WTC11 (cell line): ENCODE data around the gene WHAMM. TPM values are rescaled to one million over a fixed set of nuclear protein-coding genes. Genes with fewer than 3 reads are reported as not detected.

Experiments
- ATAC-seq: fragments of 200-7000 bp; cut with Tn5 transposase; 2 replicates; pipeline ENCODE4 v1.10.0; 2021; ENCODE audit warnings: mild to moderate bottlenecking, moderate library complexity
- CTCF ChIA-PET: fragments of 300-600 bp; sonication (Branson Sonifier 250); formaldehyde crosslinking; loops from one replicate; lab custom pipeline; 2021; ENCODE audit warnings: antibody characterized with exemption; lab: Charles Lee
- POLR2A ChIA-PET: fragments of 350-600 bp; sonication (Branson Sonifier 250); formaldehyde crosslinking; loops from one replicate; lab custom pipeline; 2021; ENCODE audit warnings: antibody characterized with exemption; lab: Charles Lee
- DNase-seq: peaks from one replicate; pipeline ENCODE4 v3.0.0; 2021; ENCODE audit warnings: low spot score
- H3K27ac Mint-ChIP-seq: 2 replicates; pipeline ENCODE4 v1.8.0; 2021; ENCODE audit warnings: mixed read lengths
- H3K27me3 Mint-ChIP-seq: 2 replicates; pipeline ENCODE4 v1.8.0; 2021; ENCODE audit warnings: low read depth, mild to moderate bottlenecking, moderate library complexity, mixed read lengths
- H3K36me3 Mint-ChIP-seq: 2 replicates; pipeline ENCODE4 v1.8.0; 2021; ENCODE audit warnings: mixed read lengths
- H3K4me1 Mint-ChIP-seq: 2 replicates; pipeline ENCODE4 v1.8.0; 2022; ENCODE audit warnings: mixed read lengths
- H3K4me3 Mint-ChIP-seq: 2 replicates; pipeline ENCODE4 v1.8.0; 2021; ENCODE audit warnings: mild to moderate bottlenecking, moderate library complexity, mixed read lengths
- H3K9me3 Mint-ChIP-seq: 2 replicates; pipeline ENCODE4 v1.8.0; 2021; ENCODE audit warnings: mixed read lengths
- ATF2 ChIP-seq: sonication (generic); formaldehyde crosslinking; IDR thresholded peaks from 2 replicates; pipeline ENCODE4 v1.8.1; 2022; ENCODE audit warnings: low read depth, missing genetic modification reagents, borderline replicate concordance
- CREB1 ChIP-seq: sonication (generic); formaldehyde crosslinking; IDR thresholded peaks from 2 replicates; pipeline ENCODE4 v1.8.0; 2023; ENCODE audit warnings: mild to moderate bottlenecking, missing genetic modification reagents
- EMX1 ChIP-seq: fragments of 250-450 bp; sonication (Bioruptor Pico); IDR thresholded peaks from 2 replicates; pipeline ENCODE4 v1.8.0; 2021; ENCODE audit warnings: mild to moderate bottlenecking
- ESRRA ChIP-seq: sonication (generic); formaldehyde crosslinking; IDR thresholded peaks from 2 replicates; pipeline ENCODE4 v1.8.1; 2022; ENCODE audit warnings: mild to moderate bottlenecking, missing genetic modification reagents, borderline replicate concordance
- FOXP1 ChIP-seq: sonication (generic); formaldehyde crosslinking; IDR thresholded peaks from 2 replicates; pipeline ENCODE4 v1.8.0; 2022; ENCODE audit warnings: missing genetic modification reagents, mild to moderate bottlenecking, moderate library complexity, borderline replicate concordance
- GABPB1 ChIP-seq: sonication (generic); formaldehyde crosslinking; IDR thresholded peaks from 2 replicates; pipeline ENCODE4 v1.8.1; 2023; ENCODE audit warnings: mild to moderate bottlenecking, missing genetic modification reagents
- GRHL2 ChIP-seq: fragments of 250-450 bp; sonication (Bioruptor Pico); IDR thresholded peaks from 2 replicates; pipeline ENCODE4 v1.8.0; 2022; ENCODE audit warnings: mild to moderate bottlenecking, moderate library complexity; ENCODE audit not compliant: insufficient replicate concordance, severe bottlenecking
- HMGA2 ChIP-seq: fragments of 250-450 bp; sonication (Bioruptor Pico); IDR thresholded peaks from 2 replicates; pipeline ENCODE4 v1.4.0; 2021; ENCODE audit warnings: mild to moderate bottlenecking, moderate library complexity
- JUN ChIP-seq: sonication (generic); formaldehyde crosslinking; IDR thresholded peaks from 2 replicates; pipeline ENCODE4 v1.8.0; 2023; ENCODE audit warnings: mild to moderate bottlenecking, missing genetic modification reagents
- NFYB ChIP-seq: sonication (generic); formaldehyde crosslinking; conservative IDR thresholded peaks from 2 replicates; pipeline ENCODE4 v1.8.0; 2022; ENCODE audit warnings: low read depth, missing genetic modification reagents
- OVOL2 ChIP-seq: fragments of 250-450 bp; sonication (Bioruptor Pico); IDR thresholded peaks from 2 replicates; pipeline ENCODE4 v1.9.0; 2021; ENCODE audit warnings: mild to moderate bottlenecking, borderline replicate concordance
- PRRX2 ChIP-seq: fragments of 250-450 bp; sonication (Bioruptor Pico); IDR thresholded peaks from 2 replicates; pipeline ENCODE4 v1.8.0; 2021; ENCODE audit warnings: mild to moderate bottlenecking
- RORB ChIP-seq: fragments of 250-450 bp; sonication (Bioruptor Pico); IDR thresholded peaks from 2 replicates; pipeline ENCODE4 v1.9.0; 2021; ENCODE audit warnings: mild to moderate bottlenecking
- SMAD3 ChIP-seq: sonication (generic); formaldehyde crosslinking; IDR thresholded peaks from 2 replicates; pipeline ENCODE4 v1.8.0; 2022; ENCODE audit warnings: missing genetic modification reagents, mild to moderate bottlenecking, borderline replicate concordance
- STAT6 ChIP-seq: sonication (generic); formaldehyde crosslinking; conservative IDR thresholded peaks from 2 replicates; pipeline ENCODE4 v1.8.1; 2023; ENCODE audit warnings: mild to moderate bottlenecking, low read depth, missing genetic modification reagents, moderate library complexity
- TEAD1 ChIP-seq: sonication (generic); formaldehyde crosslinking; IDR thresholded peaks from 2 replicates; pipeline ENCODE4 v1.8.0; 2022; ENCODE audit warnings: mild to moderate bottlenecking, missing genetic modification reagents
- TEAD4 ChIP-seq: sonication (generic); formaldehyde crosslinking; IDR thresholded peaks from 2 replicates; pipeline ENCODE4 v1.8.0; 2022; ENCODE audit warnings: mild to moderate bottlenecking, missing genetic modification reagents
- ZMAT4 ChIP-seq: fragments of 250-450 bp; sonication (Bioruptor Pico); IDR thresholded peaks from 2 replicates; pipeline ENCODE4 v1.9.0; 2021; ENCODE audit warnings: mild to moderate bottlenecking
- ZNF317 ChIP-seq: sonication (generic); formaldehyde crosslinking; IDR thresholded peaks from 2 replicates; pipeline ENCODE4 v1.8.1; 2023; ENCODE audit warnings: low read depth, mild to moderate bottlenecking, moderate library complexity, missing genetic modification reagents, borderline replicate concordance
- total RNA-seq: library from RNA; stranded (reverse); gene quantifications from 3 replicates; pipeline ENCODE4 v1.2.3, GENCODE V29; 2021
- TF ChIP-seq, protein P1 (sequence below): fragments of 250-450 bp; sonication (Bioruptor Pico); IDR thresholded peaks from 2 replicates; pipeline ENCODE4 v1.8.0; 2021; ENCODE audit warnings: mild to moderate bottlenecking
- TF ChIP-seq, protein P2 (sequence below): fragments of 200-600 bp; IDR thresholded peaks from 2 replicates; pipeline ENCODE4 v1.8.0; 2022; ENCODE audit warnings: antibody characterized with exemption
- TF ChIP-seq, protein P3 (sequence below): fragments of 250-450 bp; sonication (Bioruptor Pico); IDR thresholded peaks from 2 replicates; pipeline ENCODE4 v2.1.2; 2022; ENCODE audit warnings: mild to moderate bottlenecking, moderate library complexity
- TF ChIP-seq, protein P4 (sequence below): sonication (generic); formaldehyde crosslinking; IDR thresholded peaks from 2 replicates; pipeline ENCODE4 v1.8.1; 2023; ENCODE audit warnings: mild to moderate bottlenecking, missing genetic modification reagents

WHAMM gene
- total RNA-seq, 1 experiment from 2014 or later, result 3.2 TPM

- TF ChIP-seq ZNF317 (no peak), JUN (CRISPR knock-in tag) (no peak), SMAD3 (CRISPR knock-in tag) (no peak), EMX1 (CRISPR knock-in tag) (no peak), RORB (CRISPR knock-in tag) (no peak)
- TF ChIP-seq, protein P1, sequence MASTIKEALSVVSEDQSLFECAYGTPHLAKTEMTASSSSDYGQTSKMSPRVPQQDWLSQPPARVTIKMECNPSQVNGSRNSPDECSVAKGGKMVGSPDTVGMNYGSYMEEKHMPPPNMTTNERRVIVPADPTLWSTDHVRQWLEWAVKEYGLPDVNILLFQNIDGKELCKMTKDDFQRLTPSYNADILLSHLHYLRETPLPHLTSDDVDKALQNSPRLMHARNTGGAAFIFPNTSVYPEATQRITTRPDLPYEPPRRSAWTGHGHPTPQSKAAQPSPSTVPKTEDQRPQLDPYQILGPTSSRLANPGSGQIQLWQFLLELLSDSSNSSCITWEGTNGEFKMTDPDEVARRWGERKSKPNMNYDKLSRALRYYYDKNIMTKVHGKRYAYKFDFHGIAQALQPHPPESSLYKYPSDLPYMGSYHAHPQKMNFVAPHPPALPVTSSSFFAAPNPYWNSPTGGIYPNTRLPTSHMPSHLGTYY (CRISPR knock-in tag), result no peak
Observed at GRCh38 chr15:82781349-82781748, 28.1 kb upstream of the WHAMM start (continued).

- TF ChIP-seq, protein P2, sequence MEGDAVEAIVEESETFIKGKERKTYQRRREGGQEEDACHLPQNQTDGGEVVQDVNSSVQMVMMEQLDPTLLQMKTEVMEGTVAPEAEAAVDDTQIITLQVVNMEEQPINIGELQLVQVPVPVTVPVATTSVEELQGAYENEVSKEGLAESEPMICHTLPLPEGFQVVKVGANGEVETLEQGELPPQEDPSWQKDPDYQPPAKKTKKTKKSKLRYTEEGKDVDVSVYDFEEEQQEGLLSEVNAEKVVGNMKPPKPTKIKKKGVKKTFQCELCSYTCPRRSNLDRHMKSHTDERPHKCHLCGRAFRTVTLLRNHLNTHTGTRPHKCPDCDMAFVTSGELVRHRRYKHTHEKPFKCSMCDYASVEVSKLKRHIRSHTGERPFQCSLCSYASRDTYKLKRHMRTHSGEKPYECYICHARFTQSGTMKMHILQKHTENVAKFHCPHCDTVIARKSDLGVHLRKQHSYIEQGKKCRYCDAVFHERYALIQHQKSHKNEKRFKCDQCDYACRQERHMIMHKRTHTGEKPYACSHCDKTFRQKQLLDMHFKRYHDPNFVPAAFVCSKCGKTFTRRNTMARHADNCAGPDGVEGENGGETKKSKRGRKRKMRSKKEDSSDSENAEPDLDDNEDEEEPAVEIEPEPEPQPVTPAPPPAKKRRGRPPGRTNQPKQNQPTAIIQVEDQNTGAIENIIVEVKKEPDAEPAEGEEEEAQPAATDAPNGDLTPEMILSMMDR, result no peak
- TF ChIP-seq SMAD3 (CRISPR knock-in tag), result no peak
- TF ChIP-seq STAT6 (CRISPR knock-in tag), result no peak
- TF ChIP-seq CREB1 (CRISPR knock-in tag), result no peak
- TF ChIP-seq, protein P3, sequence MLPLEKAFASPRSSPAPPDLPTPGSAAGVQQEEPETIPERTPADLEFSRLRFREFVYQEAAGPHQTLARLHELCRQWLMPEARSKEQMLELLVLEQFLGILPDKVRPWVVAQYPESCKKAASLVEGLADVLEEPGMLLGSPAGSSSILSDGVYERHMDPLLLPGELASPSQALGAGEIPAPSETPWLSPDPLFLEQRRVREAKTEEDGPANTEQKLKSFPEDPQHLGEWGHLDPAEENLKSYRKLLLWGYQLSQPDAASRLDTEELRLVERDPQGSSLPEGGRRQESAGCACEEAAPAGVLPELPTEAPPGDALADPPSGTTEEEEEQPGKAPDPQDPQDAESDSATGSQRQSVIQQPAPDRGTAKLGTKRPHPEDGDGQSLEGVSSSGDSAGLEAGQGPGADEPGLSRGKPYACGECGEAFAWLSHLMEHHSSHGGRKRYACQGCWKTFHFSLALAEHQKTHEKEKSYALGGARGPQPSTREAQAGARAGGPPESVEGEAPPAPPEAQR (CRISPR knock-in tag), result no peak
- TF ChIP-seq GABPB1, result no peak
- no peak for TF ChIP-seq TEAD4 (CRISPR knock-in tag)
Observed at GRCh38 chr15:82788496-82788895, 20.9 kb upstream of the WHAMM start.

DNA sequence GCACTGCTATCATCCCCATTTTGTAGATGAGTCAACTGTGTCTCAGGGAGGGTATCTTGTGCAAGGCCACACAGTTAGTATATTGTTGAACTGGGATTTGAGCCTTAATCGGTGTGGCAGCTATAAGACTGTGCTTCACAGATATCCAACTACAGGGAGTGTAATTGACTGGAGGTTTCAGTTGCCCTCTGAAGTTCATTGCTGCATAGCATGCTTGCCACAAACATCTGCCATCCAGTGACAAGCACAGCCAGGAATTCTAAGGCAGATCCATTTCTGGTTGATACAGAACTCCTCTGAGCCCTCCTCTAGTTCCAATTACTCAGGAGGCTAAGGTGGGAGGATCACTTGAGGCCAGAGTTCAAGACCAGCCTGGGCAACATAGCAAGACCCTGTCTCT is 19.9 kb upstream of the WHAMM start:
- no peak overlapping the region for H3K27ac Mint-ChIP-seq
- H3K27me3 Mint-ChIP-seq, result peaks cover 20% of the 10 kb centered on the region
- ATAC-seq (no peak), DNase-seq (no peak)
- H3K4me3 Mint-ChIP-seq, result no peak overlapping the region
- peaks cover 11% of the 10 kb centered on the region for H3K9me3 Mint-ChIP-seq
- ChIA-PET CTCF (no interaction called here), POLR2A (no interaction called here)
- H3K4me1 Mint-ChIP-seq, result no peaks in the 10 kb centered on the region
- no peak for TF ChIP-seq PRRX2 (CRISPR knock-in tag)
- TF ChIP-seq ZMAT4 (CRISPR knock-in tag), result no peak
- no peak for TF ChIP-seq HMGA2 (CRISPR knock-in tag)
- no peak for TF ChIP-seq ZNF317
- TF ChIP-seq ESRRA, result no peak
- TF ChIP-seq GABPB1, result no peak
- no peak for TF ChIP-seq GRHL2 (CRISPR knock-in tag)
- no peak for TF ChIP-seq ATF2 (CRISPR knock-in tag)
- no peak for TF ChIP-seq TEAD1 (CRISPR knock-in tag)
- no peak for TF ChIP-seq OVOL2 (CRISPR knock-in tag)
- TF ChIP-seq FOXP1 (CRISPR knock-in tag), result no peak
- TF ChIP-seq NFYB (CRISPR knock-in tag), result no peak
- no peak for TF ChIP-seq JUN (CRISPR knock-in tag)
- TF ChIP-seq, protein P4, sequence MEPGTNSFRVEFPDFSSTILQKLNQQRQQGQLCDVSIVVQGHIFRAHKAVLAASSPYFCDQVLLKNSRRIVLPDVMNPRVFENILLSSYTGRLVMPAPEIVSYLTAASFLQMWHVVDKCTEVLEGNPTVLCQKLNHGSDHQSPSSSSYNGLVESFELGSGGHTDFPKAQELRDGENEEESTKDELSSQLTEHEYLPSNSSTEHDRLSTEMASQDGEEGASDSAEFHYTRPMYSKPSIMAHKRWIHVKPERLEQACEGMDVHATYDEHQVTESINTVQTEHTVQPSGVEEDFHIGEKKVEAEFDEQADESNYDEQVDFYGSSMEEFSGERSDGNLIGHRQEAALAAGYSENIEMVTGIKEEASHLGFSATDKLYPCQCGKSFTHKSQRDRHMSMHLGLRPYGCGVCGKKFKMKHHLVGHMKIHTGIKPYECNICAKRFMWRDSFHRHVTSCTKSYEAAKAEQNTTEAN (CRISPR knock-in tag), result no peak
- no peaks in the 10 kb centered on the region for H3K36me3 Mint-ChIP-seq

More at GRCh38 chr15:82788496-82788895, 20.9 kb upstream of the WHAMM start:
- H3K4me3 Mint-ChIP-seq, result no peak overlapping the region
- no peaks in the 10 kb centered on the region for H3K36me3 Mint-ChIP-seq
- CTCF ChIA-PET, result no interaction called here
- POLR2A ChIA-PET, result interaction anchor here (0.6 kb wide), 1 partner anchor 87 kb away, joined by 3 read pairs; no protein-coding TSS in a partner anchor
- H3K27ac Mint-ChIP-seq, result no peak overlapping the region
- H3K9me3 Mint-ChIP-seq, result peaks cover 3% of the 10 kb centered on the region; the same call in 1 of the 2 replicates
- H3K4me1 Mint-ChIP-seq, result no peaks in the 10 kb centered on the region
- H3K27me3 Mint-ChIP-seq, result peaks cover 21% of the 10 kb centered on the region
- ATAC-seq (no peak), DNase-seq (no peak)
